Smooth muscle cell (in vitro differentiated cells): ENCODE data around the gene RAPGEF2. TPM values are rescaled to one million over a fixed set of nuclear protein-coding genes. Genes with fewer than 3 reads are reported as not detected.

Source experiments
- DNase-seq: peaks from one replicate; lab custom pipeline; 2025; ENCODE audit not compliant: unreplicated experiment; lab: John Stamatoyannopoulos, UW
- H2AFZ ChIP-seq: fragments of 200-600 bp; sonication (generic); 2 replicates; pipeline ENCODE4 v1.6.0; 2016; ENCODE audit warnings: antibody characterized with exemption, low read depth, mild to moderate bottlenecking
- H3F3A ChIP-seq: fragments of 200-600 bp; sonication (generic); 2 replicates; pipeline ENCODE4 v1.6.0; 2017; ENCODE audit warnings: antibody characterized with exemption, low read depth
- H3K27ac ChIP-seq: fragments of 200-600 bp; sonication (generic); 2 replicates; pipeline ENCODE4 v1.5.1; 2016; ENCODE audit warnings: low read depth, mild to moderate bottlenecking
- H3K27me3 ChIP-seq: fragments of 200-600 bp; sonication (generic); 2 replicates; pipeline ENCODE4 v1.6.1; 2016; ENCODE audit warnings: low read depth, mild to moderate bottlenecking
- H3K36me3 ChIP-seq: fragments of 200-600 bp; sonication (generic); 2 replicates; pipeline ENCODE4 v1.5.1; 2016; ENCODE audit warnings: low read depth
- H3K4me1 ChIP-seq: fragments of 200-600 bp; sonication (generic); 2 replicates; pipeline ENCODE4 v1.5.1; 2016; ENCODE audit warnings: low read depth
- H3K4me2 ChIP-seq: fragments of 200-600 bp; sonication (generic); 2 replicates; pipeline ENCODE4 v1.6.0; 2016; ENCODE audit warnings: mild to moderate bottlenecking
- H3K4me3 ChIP-seq: fragments of 200-600 bp; sonication (generic); 2 replicates; pipeline ENCODE4 v1.5.1; 2016; ENCODE audit warnings: mild to moderate bottlenecking
- H3K79me2 ChIP-seq: fragments of 200-600 bp; sonication (generic); 2 replicates; pipeline ENCODE4 v1.6.0; 2016; ENCODE audit warnings: low read depth, mild to moderate bottlenecking
- H3K9ac ChIP-seq: fragments of 200-600 bp; sonication (generic); 2 replicates; pipeline ENCODE4 v1.6.0; 2016; ENCODE audit warnings: low read depth
- H3K9me3 ChIP-seq: fragments of 200-600 bp; sonication (generic); replicated peaks from 2 replicates; pipeline ENCODE4 v1.5.1; 2016; ENCODE audit warnings: low read depth
- H4K20me1 ChIP-seq: fragments of 200-600 bp; sonication (generic); 2 replicates; pipeline ENCODE4 v1.6.0; 2016; ENCODE audit warnings: low read depth
- CTCF ChIP-seq: fragments of 200-600 bp; sonication (generic); IDR thresholded peaks from 2 replicates; pipeline ENCODE4 v1.5.1; 2017; ENCODE audit warnings: borderline replicate concordance, mild to moderate bottlenecking, antibody characterized with exemption; ENCODE audit not compliant: insufficient read depth, poor library complexity, severe bottlenecking
- WGBS: methylation state at CpG from one replicate; pipeline ENCODE4 v1.1.7; 2016; ENCODE audit warnings: low lambda C conversion rate; 5-methylcytosine and 5-hydroxymethylcytosine counted together
- polyA plus RNA-seq: library from polyadenylated mRNA; unstranded; fragments of >200 nt; fragmentation: Nextera tagmentation; extraction: Ambion mirVana; gene quantifications from 2 replicates; pipeline ENCODE4 v1.2.1, GENCODE V29; 2016
- total RNA-seq: library from RNA; depleted of rRNA; stranded (reverse); fragments of >200 nt; gene quantifications from 2 replicates; pipeline ENCODE4 v1.2.3, GENCODE V29; 2014

RAPGEF2 gene
- total and polyA plus RNA-seq, 2 experiments from 2014 or later = 7.4 to 44.7 TPM

GRCh38 chr4:159129814-159130550 is 27.1 kb downstream of the RAPGEF2 start:
- H3K79me2 ChIP-seq = peaks cover 94% of the 10 kb centered on the region
- no peak overlapping the region for H3K27ac ChIP-seq
- H3F3A ChIP-seq = no peaks in the 10 kb centered on the region
- peaks cover 93% of the 10 kb centered on the region for H4K20me1 ChIP-seq
- no peaks in the 10 kb centered on the region for H3K4me1 ChIP-seq
- no peaks in the 10 kb centered on the region for H3K27me3 ChIP-seq
- no peak overlapping the region for H3K9ac ChIP-seq
- no peak overlapping the region for H2AFZ ChIP-seq
- no peak for DNase-seq
- no peak overlapping the region for H3K4me2 ChIP-seq
- no peak overlapping the region for H3K4me3 ChIP-seq
- whole genome bisulfite sequencing = 89% methylated on average over 2 of the region's 2 CpGs
- H3K9me3 ChIP-seq = no peaks in the 10 kb centered on the region
- H3K36me3 ChIP-seq = no peaks in the 10 kb centered on the region
- TF ChIP-seq CTCF = no peak

DNA sequence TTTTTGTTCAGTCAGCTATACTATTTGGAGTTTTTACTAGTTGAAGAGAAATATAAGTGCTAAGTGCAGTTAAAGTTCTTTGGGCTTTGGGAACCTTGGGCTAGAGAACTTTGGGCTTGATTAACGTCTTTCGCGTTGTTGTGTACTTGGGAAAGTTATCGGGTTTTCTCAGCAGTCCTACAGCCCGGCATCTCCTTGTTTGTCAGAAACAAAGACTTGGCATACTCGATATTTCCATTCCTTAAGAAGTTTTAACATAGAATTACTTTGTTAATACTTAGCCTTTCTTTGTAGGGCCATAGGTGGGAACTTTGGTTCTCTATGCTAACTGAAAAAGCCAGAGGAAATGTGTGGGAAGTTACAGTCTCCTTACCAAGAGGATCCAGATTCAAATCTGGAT is 28.7 kb downstream of the RAPGEF2 start:
- no peaks in the 10 kb centered on the region for H3K9me3 ChIP-seq
- H3F3A ChIP-seq = no peaks in the 10 kb centered on the region
- no peak overlapping the region for H3K4me3 ChIP-seq
- DNase-seq = no peak
- H3K36me3 ChIP-seq = no peaks in the 10 kb centered on the region
- no peak overlapping the region for H3K9ac ChIP-seq
- TF ChIP-seq CTCF = no peak
- no peaks in the 10 kb centered on the region for H3K27me3 ChIP-seq
- no peak overlapping the region for H2AFZ ChIP-seq
- H3K27ac ChIP-seq = no peak overlapping the region
- H3K4me1 ChIP-seq = no peaks in the 10 kb centered on the region
- WGBS = 69% methylated on average over 6 of the region's 6 CpGs
- peaks cover 93% of the 10 kb centered on the region for H4K20me1 ChIP-seq
- H3K4me2 ChIP-seq = no peak overlapping the region
- H3K79me2 ChIP-seq = peaks cover 94% of the 10 kb centered on the region

GRCh38 chr4:159134429-159134828 is 31.6 kb downstream of the RAPGEF2 start:
- H2AFZ ChIP-seq = no peak overlapping the region
- H3F3A ChIP-seq = no peaks in the 10 kb centered on the region
- H3K36me3 ChIP-seq = no peaks in the 10 kb centered on the region
- no peaks in the 10 kb centered on the region for H3K9me3 ChIP-seq
- peaks cover 93% of the 10 kb centered on the region for H4K20me1 ChIP-seq
- TF ChIP-seq CTCF = no peak
- H3K27me3 ChIP-seq = no peaks in the 10 kb centered on the region
- no peak overlapping the region for H3K27ac ChIP-seq
- DNase-seq = no peak
- no peaks in the 10 kb centered on the region for H3K4me1 ChIP-seq
- no peak overlapping the region for H3K4me2 ChIP-seq
- H3K4me3 ChIP-seq = no peak overlapping the region
- no peak overlapping the region for H3K9ac ChIP-seq
- 98% methylated on average over 2 of the region's 2 CpGs for WGBS
- H3K79me2 ChIP-seq = peaks cover 96% of the 10 kb centered on the region

DNA sequence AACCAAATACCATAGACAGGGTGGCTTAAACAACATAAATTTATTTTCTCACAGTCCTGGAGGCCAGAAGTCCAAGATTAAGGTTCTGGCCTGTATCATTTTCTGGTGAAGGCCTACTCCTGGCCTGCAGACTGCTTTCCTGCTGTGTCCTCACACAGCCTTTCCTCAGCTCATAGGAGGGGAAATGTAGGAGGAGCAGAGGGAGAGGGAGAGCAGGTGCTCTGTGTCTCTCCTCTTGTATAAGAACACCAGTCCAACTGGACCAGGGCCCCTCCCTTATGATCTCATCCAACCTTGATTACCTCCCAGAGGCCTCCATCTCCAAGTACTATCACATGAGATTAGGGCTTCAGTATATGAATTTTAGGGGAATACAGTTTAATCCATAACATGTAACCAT is 34.3 kb downstream of the RAPGEF2 start:
- Histone ChIP-seq H3F3A (no peaks in the 10 kb centered on the region), H3K36me3 (no peaks in the 10 kb centered on the region), H3K27ac (no peak overlapping the region), H3K9ac (no peak overlapping the region), H3K4me1 (no peaks in the 10 kb centered on the region), H3K79me2 (peaks cover 96% of the 10 kb centered on the region), H2AFZ (no peak overlapping the region), H4K20me1 (peaks cover 95% of the 10 kb centered on the region), H3K4me3 (no peak overlapping the region), H3K9me3 (no peaks in the 10 kb centered on the region), H3K4me2 (no peak overlapping the region), H3K27me3 (no peaks in the 10 kb centered on the region)
- no peak for DNase-seq
- no peak for TF ChIP-seq CTCF
